WERI-Rb-1 (cell line): ENCODE measurements around the gene CCNL1.

Experiments
- DNase-seq: peaks from one replicate; pipeline ENCODE4 v3.0.0-alpha.2; 2020
- H3K27ac ChIP-seq: fragments of 250-450 bp; sonication (Bioruptor Pico); 2 replicates; pipeline ENCODE4 v1.5.1; 2020; ENCODE audit warnings: mild to moderate bottlenecking, moderate library complexity
- H3K27me3 ChIP-seq: fragments of 250-450 bp; sonication (Bioruptor Pico); 2 replicates; pipeline ENCODE4 v1.5.1; 2021; ENCODE audit warnings: mild to moderate bottlenecking, low read depth, moderate library complexity; ENCODE audit not compliant: insufficient read depth, severe bottlenecking
- H3K36me3 ChIP-seq: fragments of 250-450 bp; sonication (Bioruptor Pico); 2 replicates; pipeline ENCODE4 v1.5.1; 2020; ENCODE audit warnings: mild to moderate bottlenecking, moderate library complexity
- H3K4me3 ChIP-seq: 2 replicates; pipeline ENCODE4 v1.5.1; 2011; ENCODE audit warnings: low read depth, mild to moderate bottlenecking, control low read depth, low read length
- H3K9me3 ChIP-seq: fragments of 250-450 bp; sonication (Bioruptor Pico); 2 replicates; pipeline ENCODE4 v1.5.1; 2021; ENCODE audit warnings: mild to moderate bottlenecking, moderate library complexity; ENCODE audit not compliant: severe bottlenecking
- CTCF ChIP-seq: IDR thresholded peaks from 2 replicates; pipeline ENCODE4 v1.5.1; 2011; ENCODE audit warnings: low read depth, mild to moderate bottlenecking, control low read depth, inconsistent platforms, low read length

Gene CCNL1

GRCh38 chr3:157112536-157112935 is 47.4 kb downstream of the CCNL1 start:
- no peak for TF ChIP-seq CTCF
- DNase-seq = no peak

GRCh38 chr3:157111518-157111917 is 48.4 kb downstream of the CCNL1 start:
- DNase-seq = no peak

More at GRCh38 chr3:157112536-157112935, 47.4 kb downstream of the CCNL1 start:
- Histone ChIP-seq H3K27me3 (no peaks in the 10 kb centered on the region), H3K9me3 (no peaks in the 10 kb centered on the region), H3K27ac (no peak overlapping the region), H3K36me3 (no peaks in the 10 kb centered on the region), H3K4me3 (no peak overlapping the region)

GRCh38 chr3:157110761-157111278 is 49.1 kb downstream of the CCNL1 start:
- Histone ChIP-seq H3K27ac (no peak overlapping the region), H3K9me3 (no peaks in the 10 kb centered on the region), H3K27me3 (no peaks in the 10 kb centered on the region), H3K4me3 (no peak overlapping the region), H3K36me3 (no peaks in the 10 kb centered on the region)
- TF ChIP-seq CTCF = no peak
- DNase-seq = no peak

More at GRCh38 chr3:157111518-157111917, 48.4 kb downstream of the CCNL1 start:
- no peak for TF ChIP-seq CTCF
- no peak overlapping the region for H3K27ac ChIP-seq
- no peaks in the 10 kb centered on the region for H3K36me3 ChIP-seq
- no peaks in the 10 kb centered on the region for H3K9me3 ChIP-seq
- no peaks in the 10 kb centered on the region for H3K27me3 ChIP-seq
- no peak overlapping the region for H3K4me3 ChIP-seq

GRCh38 chr3:157109267-157110141 is 50.4 kb downstream of the CCNL1 start:
- no peaks in the 10 kb centered on the region for H3K27me3 ChIP-seq
- H3K36me3 ChIP-seq = no peaks in the 10 kb centered on the region
- no peak for DNase-seq
- no peaks in the 10 kb centered on the region for H3K9me3 ChIP-seq
- no peak overlapping the region for H3K4me3 ChIP-seq
- no peak for TF ChIP-seq CTCF
- H3K27ac ChIP-seq = no peak overlapping the region

GRCh38 chr3:157107644-157108133 is 52.3 kb downstream of the CCNL1 start:
- no peaks in the 10 kb centered on the region for H3K27me3 ChIP-seq
- H3K36me3 ChIP-seq = no peaks in the 10 kb centered on the region
- no peaks in the 10 kb centered on the region for H3K9me3 ChIP-seq
- no peak for DNase-seq
- no peak for TF ChIP-seq CTCF
- H3K4me3 ChIP-seq = no peak overlapping the region
- no peak overlapping the region for H3K27ac ChIP-seq
